ENCODE data around the gene SELE. TPM values are rescaled to one million over a fixed set of nuclear protein-coding genes. Genes with fewer than 3 reads are reported as not detected.

SELE gene
- total and polyA plus RNA-seq, 2 of the 13 experiments (the other 11 are each of a cell fraction or from before 2014, with no cell fraction given) = 0.04 to 0.09 TPM

- TF ChIP-seq ARID3A (IDR thresholded peaks at IDR 0.05; ENCODE audit: low read depth, low read length) (peak; percentile 54; the same call in 1 of the 2 replicates), SOX6 (IDR thresholded peaks at IDR 0.05) (no peak), SOX6 (CRISPR knock-in tag; IDR thresholded peaks at IDR 0.05) (peak; percentile 99), ATF4 (CRISPR knock-in tag; IDR thresholded peaks at IDR 0.05) (peak in 1 of 2 experiments; percentile 94; a peak in 2 of 4 replicates), ZNF503 (CRISPR knock-in tag; IDR thresholded peaks at IDR 0.05) (0 out of 2 replicates have a peak, but pooled peaks have one; percentile 51), TFE3 (CRISPR knock-in tag; IDR thresholded peaks at IDR 0.05) (no peak), FOXA3 (CRISPR knock-in tag; IDR thresholded peaks at IDR 0.05) (peak; percentile 73), POLR2G (IDR thresholded peaks at IDR 0.05; ENCODE audit: low read depth, low read length) (no peak), HMG20A (CRISPR knock-in tag; IDR thresholded peaks at IDR 0.05; ENCODE audit: borderline replicate concordance) (peak; percentile 83), MIER3 (CRISPR knock-in tag; IDR thresholded peaks at IDR 0.05; ENCODE audit: borderline replicate concordance) (peak; percentile 62; the same call in 1 of the 2 replicates), KLF16 (CRISPR knock-in tag; IDR thresholded peaks at IDR 0.05) (0 out of 4 replicates have a peak, but pooled peaks of 1 of the 2 experiments have one; percentile 24), GATAD1 (CRISPR knock-in tag; IDR thresholded peaks at IDR 0.05) (0 out of 2 replicates have a peak, but pooled peaks have one; percentile 13), ZNF678 (CRISPR knock-in tag; IDR thresholded peaks at IDR 0.05) (no peak), ZNF747 (CRISPR knock-in tag; IDR thresholded peaks at IDR 0.05; ENCODE audit: borderline replicate concordance) (peak; percentile 37; the same call in 1 of the 2 replicates), FOXA1 (IDR thresholded peaks at IDR 0.05) (0 out of 2 replicates have a peak, but pooled peaks have one; percentile 25), FOXA1 (CRISPR knock-in tag; IDR thresholded peaks at IDR 0.05) (peak; percentile 90), TRIM24 (CRISPR knock-in tag; IDR thresholded peaks at IDR 0.05) (peak; percentile 92), ZNF879 (CRISPR knock-in tag; IDR thresholded peaks at IDR 0.05) (no peak), ZNF281 (CRISPR knock-in tag; IDR thresholded peaks at IDR 0.05; ENCODE audit: borderline replicate concordance) (peak; percentile 44; the same call in 1 of the 2 replicates), ZNF556 (CRISPR knock-in tag; IDR thresholded peaks at IDR 0.05; ENCODE audit: borderline replicate concordance) (0 out of 2 replicates have a peak, but pooled peaks have one; percentile 21), BHLHE40 (IDR thresholded peaks at IDR 0.05; ENCODE audit: low read length) (no peak)
These were observed 11.4 kb upstream of the SELE start (continued) for GRCh38 chr1:169745015-169745861.

Data from HepG2 (cell line).